GM19193 (cell line): ENCODE data around the gene CGRRF1.

Experiments used
- POLR2A ChIP-seq: IDR thresholded peaks from 4 replicates; pipeline ENCODE4 v1.6.1; 2011; ENCODE audit not compliant: insufficient read depth, insufficient read length; ENCODE audit errors: extremely low read depth

Gene CGRRF1

DNA sequence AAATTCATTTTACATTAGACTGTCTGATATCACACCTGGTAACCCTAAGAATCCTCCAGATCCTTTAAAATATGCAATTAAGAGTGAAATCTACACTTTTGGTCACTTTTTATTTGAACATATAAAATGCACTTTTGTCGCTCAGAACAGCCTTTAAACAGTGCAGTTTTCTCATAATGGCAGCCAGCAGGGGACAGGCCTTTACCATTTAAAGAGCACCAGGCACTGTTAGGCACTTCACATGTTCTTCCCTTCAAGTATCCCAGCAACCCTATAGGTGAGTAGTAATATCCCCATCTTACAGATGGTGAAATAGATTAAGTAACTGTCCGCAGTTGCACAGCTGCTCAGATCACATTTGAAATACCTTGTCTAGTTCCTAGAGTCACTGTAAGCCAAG, 45.9 kb downstream of the CGRRF1 start:
- no peak for TF ChIP-seq POLR2A

DNA sequence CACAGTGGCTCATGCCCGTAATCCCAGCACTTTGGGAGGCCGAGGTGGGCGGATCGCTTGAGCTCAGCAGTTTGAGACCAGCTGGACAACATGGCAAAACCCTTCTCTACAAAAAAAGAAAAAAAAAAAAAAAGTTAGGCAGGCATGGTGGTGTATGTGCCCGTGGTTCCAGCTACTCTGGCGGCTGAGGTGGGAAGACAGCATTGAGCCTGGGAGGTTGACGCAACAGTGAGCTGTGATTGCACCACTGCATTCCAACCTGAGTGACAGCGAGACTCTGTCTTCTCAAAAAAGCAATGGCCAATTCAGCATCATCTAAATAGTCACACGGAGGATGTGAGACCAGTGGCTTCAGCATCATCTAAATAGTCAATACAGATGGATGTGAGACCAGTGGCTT, 46.8 kb downstream of the CGRRF1 start:
- TF ChIP-seq POLR2A, result no peak

DNA sequence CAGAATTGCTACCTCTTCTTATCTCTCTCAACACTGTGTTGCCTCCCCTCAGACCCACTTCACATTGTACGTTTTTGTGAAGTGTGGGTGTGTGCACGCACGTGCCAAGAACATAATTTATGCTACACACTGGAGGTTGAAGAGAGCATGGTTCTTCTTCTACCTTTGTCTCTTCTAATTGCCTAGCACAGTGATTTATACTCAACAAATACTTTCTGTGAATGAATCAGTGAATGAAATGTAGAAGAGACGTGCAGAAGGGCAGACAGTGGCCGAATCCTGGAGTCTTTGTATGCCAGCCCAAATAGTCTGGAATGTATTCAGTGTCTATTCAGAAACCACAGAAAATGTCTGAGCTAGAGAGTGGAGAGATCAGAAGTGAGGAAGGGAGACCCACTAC, 52.6 kb downstream of the CGRRF1 start:
- no peak for TF ChIP-seq POLR2A

DNA sequence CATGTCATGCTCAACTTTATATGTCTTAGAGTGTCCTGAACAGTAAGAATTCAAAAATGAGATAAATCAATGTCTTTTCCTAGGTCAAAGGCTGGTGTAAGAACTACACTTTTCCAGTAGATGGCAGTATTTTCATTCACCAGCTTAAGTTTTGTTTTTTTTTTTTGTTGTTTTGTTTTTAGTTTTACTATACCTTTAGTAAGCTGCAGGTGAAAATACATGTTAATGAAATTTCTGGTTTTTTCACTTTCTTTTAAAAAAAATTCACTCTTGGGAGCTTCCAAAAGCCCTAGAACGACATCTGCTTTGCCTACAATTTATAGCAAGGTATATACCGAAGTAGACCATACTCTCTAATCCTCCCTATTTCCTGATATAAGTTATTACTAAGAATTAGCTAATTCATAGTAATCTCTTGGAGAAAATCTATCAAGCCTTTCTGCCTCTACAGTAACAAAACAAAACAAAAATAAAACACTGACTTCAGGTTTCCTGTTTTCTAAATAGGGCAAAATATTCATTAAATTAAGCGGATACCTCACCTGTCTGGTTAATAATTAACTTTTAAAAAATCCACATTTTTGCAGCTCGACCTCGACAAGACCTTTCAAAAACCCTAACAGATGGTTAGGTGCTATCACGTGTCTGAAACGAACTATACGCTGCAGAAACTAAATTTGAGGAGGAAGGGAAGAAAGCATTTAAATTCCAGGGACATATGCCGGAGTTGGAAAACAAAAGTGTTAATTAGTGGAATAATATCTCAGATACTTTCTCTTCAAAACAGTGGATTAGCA, 54.6 kb downstream of the CGRRF1 start:
- TF ChIP-seq POLR2A, result no peak

DNA sequence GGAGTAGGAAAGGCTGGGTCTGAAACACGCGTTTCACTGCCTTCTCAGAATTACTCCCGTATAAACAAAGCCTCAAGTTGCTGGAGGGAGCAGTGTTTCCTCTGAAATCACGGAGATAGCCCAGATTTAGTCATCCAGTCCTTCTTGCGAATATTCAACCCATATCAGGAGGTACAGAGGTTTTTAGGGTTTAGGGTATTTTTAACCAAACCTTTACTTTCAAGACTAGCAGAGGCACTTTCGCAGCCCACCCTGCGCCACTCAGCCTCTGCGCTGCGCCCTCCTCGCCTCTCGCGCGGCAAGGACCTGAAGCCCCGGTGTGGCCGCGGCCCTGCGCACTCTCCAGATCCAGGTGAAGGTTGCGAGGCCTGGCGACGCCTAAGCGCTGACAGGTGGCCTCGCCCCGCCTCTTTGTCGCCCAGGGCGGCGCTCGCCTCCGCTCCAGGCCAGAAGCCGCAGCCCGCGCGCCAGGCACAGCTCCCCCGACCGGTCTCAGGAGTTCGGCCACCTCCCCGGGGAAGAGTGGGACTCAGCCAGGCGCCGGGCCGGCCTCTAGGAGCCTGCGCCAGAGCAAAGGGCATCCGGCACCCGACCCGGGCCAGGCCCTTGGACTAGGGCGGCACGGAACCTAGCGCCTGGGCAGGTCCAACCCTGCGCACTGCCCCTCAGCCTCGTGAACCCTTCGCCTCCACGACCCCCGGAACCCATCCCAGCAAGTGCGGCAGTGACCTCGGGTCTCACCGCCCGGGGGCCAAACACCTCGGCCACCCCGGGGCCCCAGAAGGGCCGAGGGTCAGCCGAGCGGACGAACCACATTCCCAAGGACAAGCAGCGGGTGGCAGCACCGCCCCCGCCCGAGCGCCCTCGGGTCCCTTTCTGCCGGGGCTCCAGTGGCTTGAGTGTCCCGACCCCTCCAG, 55.4 kb downstream of the CGRRF1 start:
- TF ChIP-seq POLR2A, result peak; percentile 30

DNA sequence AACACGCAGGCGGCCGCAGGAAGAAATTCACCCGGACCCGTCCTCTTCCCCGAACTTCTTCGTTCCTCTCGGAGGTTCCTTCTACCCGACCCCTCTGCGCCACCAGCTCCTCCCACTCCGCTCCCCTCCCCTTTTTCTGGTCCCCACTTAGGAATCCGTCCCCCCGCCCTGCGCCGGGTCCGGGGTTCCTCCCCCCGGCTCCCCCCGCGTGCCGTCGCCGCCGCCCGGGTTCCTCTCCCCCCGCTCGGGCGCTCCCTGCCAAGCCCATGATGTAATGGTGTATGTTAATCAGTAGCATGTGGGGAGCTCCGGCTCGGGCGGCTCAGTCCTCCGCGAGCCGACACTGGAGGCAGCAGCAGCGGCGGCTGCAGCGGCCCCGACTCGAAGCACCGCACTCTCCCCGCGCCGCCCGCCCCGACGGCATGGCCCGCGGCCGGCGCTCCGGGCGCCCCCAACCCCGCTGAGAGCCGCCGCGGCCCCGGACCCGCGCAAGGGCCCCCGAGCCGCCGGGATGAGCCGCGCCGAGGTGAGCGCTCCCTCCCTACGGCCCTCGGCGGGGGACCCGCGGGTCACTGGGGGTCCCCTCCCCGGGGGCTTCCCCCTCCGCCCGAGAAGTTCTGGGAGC, 56.2 kb downstream of the CGRRF1 start:
- TF ChIP-seq POLR2A, result peak; percentile 71

DNA sequence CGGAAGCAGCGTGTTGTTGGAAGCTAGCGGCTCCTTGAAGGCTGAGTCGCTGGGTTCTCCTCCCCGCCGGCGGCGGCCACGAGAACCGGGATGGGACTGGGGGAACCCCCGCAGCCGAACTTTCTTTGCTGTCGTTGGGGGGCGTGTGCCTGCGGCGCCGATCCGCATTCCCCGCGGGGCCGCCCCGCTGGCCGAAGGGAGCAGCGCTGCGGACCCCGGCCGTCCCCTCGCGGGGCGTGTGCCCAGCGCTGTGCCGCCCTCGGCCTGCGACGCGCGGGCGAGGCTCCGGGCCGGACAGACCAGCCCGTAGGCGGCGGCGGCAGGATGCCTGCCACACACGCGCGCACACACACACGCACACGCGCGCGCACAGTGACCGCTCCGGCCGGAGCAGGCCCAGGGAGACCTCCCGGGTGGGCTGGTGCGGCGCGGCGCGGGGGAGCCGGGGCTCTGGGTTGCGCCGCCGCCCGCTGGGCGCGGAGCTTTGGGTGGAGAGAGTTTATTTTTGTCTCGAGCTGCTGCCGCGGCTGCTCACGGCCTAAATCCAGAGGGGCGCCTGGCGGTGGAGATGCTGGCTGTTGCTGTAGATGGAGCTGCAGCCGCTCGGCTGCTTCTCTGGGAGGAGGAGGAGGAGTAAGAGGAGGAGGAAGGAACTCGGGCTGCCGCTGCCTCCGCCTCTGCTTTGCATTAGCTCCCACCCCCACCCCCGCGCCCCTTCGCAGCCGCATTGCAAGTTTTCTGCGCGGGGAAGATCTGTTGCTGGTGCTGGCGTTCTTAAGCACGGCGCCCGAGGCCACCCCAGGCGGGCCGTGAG, 56.9 kb downstream of the CGRRF1 start, which contains the start of gene SAMD4A:
Gene SAMD4A (plus strand): TSS at position 719 of the 814 bp plus-strand sequence. CDS start 789 bp downstream, outside the sequence.
- TF ChIP-seq POLR2A, result peak; percentile 24

DNA sequence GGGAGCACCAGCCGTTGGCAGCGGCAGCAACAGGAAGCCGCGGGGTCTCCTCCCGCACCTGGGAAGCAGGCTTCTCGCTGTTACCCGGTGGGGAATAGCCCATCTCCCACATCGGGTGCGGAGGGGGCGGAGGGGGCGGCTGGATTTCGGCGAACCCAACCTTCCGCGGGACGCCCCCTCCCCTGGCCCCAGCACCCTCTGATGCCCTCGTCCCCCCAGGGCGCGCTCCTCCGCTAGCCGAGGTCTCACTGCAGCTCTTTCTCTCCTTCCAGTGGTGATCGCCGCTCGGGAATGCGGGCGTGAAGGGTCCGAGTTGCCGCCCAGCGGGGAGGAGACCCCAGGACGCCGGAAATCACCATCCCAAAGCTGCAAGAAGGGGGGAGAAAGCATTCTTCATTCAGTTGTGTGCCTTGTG, 57.5 kb downstream of the CGRRF1 start:
- no peak for TF ChIP-seq POLR2A

DNA sequence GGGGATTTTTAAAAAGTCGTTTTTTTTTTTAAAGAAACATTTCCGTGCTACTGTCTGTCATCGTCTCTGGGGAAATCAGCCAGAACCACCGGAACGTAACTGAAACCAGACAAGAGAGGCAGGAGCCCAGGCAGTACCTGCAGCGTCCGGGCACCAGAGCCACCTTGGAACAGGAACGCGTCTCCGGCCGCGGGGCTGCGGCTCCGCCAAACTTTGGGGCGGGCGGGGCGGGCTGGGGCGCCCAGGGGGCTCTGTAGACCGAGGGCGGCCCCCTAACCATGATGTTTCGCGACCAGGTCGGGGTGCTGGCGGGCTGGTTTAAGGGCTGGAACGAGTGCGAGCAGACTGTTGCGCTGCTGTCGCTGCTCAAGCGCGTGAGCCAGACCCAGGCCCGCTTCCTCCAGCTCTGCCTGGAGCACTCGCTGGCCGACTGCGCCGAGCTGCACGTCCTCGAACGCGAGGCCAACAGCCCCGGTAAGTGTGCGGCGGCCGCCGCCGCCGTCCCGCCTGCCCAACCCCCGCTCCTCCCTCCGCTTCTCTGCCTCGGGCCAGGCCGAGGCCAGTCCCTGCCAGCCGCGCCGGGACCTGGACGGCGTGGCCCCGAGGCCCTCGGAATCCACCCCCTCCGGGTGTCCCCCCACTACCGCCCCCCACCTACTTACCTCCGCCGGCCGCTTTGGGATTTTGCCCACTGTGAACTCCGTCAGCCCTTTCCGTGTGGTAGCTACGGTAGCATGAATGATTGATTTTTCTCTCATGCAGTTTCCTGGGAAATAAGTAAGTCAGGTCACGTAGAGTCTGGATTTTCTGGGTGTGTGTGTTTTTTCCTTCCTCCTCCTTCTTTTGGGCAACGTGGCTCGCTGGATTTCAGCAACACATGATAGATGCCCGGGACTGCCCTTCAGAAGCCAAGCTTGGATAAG, 58.2 kb downstream of the CGRRF1 start:
- no peak for TF ChIP-seq POLR2A

DNA sequence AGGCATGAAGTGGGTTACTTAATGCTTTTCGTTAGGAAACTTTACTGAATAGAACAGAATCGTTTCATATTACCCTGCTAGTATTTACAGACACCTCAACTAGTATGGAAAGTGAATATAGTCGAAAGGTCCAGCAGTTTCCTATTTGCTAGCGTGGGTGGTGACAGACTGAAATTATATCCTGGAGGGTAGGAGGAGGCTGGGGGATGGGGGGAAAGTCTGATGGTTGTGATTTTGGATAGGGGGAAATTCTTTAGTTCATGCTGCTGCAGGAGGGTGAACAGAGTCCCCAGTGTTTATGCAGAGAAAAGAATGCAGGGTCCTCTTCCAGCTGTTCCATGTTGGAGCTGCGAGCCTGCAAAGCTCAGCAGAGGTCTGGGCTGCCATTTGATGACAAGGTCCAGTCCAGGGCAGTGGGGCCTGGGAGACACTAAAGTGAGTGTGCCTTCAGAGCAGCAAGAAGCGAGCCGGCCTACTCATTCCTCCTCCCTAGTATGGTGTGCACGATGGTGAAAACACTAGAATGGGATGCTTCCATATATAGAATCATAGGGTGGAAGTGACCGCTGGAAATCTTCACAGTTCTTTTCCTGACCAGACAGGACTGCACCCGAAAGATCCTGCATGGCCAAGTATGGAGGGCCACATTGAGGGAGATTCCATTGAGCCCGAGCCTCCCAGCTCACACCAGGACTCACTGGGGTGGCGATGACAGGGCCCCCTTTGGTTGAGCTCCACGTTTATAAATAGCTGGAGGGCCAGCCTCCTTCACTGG, 59.3 kb downstream of the CGRRF1 start:
- no peak for TF ChIP-seq POLR2A

DNA sequence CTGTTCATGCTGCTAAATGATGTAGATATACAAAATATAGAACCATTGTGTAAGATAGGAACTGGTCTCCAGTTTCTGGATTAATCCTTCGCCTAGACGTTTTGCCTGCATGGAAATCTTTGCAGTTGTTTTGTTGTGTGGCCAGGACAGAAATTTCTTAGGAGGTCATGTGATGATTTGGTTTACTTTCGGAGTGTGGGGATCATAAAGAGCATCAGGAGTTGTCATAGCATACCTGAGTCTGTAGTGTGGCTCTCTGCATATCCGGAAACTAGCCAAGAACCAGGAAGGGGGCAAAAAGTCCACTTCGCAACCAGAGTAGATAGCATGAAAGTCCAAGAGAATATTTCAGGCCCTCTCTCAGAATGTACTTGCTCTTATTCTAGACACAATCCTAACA, 60.3 kb downstream of the CGRRF1 start:
- TF ChIP-seq POLR2A, result no peak

DNA sequence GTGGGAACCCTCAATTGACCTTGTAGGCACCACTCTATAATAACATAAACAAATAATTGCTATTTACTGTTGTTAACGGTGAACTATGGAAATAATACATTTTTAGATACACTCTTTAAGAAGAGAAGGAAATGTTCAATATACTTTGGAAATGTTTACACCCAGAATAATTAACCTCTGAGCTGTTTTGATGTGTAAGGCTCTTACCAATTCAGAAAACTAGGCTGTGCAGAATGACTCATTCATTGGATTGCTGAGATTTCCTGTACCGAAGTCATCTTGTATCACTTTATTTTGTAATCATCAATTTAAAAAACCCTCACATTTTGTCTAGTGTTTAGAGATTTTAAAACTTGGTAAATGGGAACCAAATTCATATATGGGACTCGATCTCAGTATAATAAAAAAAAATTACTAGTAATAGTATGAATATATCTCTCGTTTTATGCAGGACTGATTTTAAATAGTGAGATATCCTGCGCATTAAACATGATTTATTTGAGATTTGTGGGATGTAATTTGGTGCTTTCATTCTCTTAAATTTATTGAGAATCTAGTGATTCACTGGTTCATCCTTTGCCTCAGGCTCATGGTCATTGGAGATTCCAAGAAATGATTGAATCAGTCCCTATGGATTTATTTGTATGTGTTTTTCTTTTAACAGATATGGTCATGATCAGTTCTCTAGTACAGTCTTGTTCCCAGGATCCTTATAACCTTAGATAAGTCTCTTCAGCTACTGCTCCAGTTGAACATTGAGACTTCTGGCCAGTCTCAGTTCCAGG, 61.1 kb downstream of the CGRRF1 start:
- TF ChIP-seq POLR2A, result no peak

DNA sequence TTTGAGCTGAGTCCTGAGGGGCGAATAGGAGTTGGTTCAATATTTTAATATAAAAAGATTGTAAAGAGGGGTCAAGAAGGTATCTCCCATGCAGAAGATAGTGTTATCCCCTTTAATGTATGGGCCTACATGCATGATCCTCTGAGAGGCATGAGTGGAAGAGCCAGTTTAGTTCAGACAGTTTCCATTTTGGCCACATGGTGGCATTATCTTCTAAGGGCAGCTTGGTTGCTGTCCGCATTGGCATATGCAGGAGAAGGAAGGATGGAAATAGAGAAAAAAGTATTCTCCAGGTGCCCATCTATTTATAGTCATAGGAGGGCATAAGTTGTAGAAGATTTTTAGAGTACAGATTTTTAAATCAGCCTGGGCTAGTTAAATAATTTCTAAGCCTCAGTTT, 62.6 kb downstream of the CGRRF1 start:
- no peak for TF ChIP-seq POLR2A

DNA sequence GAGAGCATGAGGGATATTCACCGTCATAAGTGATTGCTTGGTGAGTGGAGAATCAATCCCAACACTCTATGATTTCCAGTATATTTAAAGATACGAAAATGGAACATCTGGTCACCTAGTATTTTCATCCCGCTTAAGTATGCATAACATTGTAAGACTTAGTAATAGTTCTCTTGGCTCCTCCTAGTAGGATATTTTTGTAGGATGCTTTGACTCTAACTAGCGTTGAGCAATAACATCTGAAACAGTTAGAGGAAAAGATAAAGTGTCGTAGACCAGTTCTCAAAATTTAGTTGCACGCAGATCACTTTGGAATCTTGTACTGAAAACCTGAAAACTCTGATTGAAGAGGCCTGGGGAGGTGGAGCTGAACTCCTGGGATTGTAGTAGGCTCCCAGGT, 64.8 kb downstream of the CGRRF1 start:
- no peak for TF ChIP-seq POLR2A
